NCI-H2227 (cell line): ENCODE results near the gene RGCC.
"Not testable (repeated sequence)": the region's sequence is repeated elsewhere in the genome, so short reads cannot be mapped to it uniquely, and the experiment has no call there.

ENCODE experiments used
- DNase-seq: peaks from one replicate; lab custom pipeline; 2025; ENCODE audit not compliant: unreplicated experiment; lab: John Stamatoyannopoulos, UW

The RGCC gene

GRCh38 chr13:41488124-41488523 lies 30.8 kb downstream of the RGCC start:
- DNase-seq = no peak

- DNase-seq = no peak
Measured at GRCh38 chr13:41490371-41491015, 33.1 kb downstream of the RGCC start.

GRCh38 chr13:41491436-41491835 lies 34.1 kb downstream of the RGCC start:
- DNase-seq = no peak

GRCh38 chr13:41492432-41493260 lies 35.3 kb downstream of the RGCC start:
- DNase-seq = no peak

- no peak for DNase-seq
Measured at GRCh38 chr13:41494202-41494601, 36.9 kb downstream of the RGCC start.

GRCh38 chr13:41495044-41495443 lies 37.7 kb downstream of the RGCC start:
- DNase-seq = no peak

- DNase-seq = no peak
Measured at GRCh38 chr13:41496420-41497234, 39.3 kb downstream of the RGCC start.

GRCh38 chr13:41497436-41497835 lies 40.1 kb downstream of the RGCC start:
- DNase-seq = no peak

GRCh38 chr13:41499452-41499851 lies 42.1 kb downstream of the RGCC start:
- DNase-seq = no peak

GRCh38 chr13:41500511-41500910 lies 43.2 kb downstream of the RGCC start:
- no peak for DNase-seq

- no peak for DNase-seq
Measured at GRCh38 chr13:41501281-41501680, 43.9 kb downstream of the RGCC start.

- no peak for DNase-seq
Measured at GRCh38 chr13:41502031-41502430, 44.7 kb downstream of the RGCC start.

GRCh38 chr13:41502673-41503072 lies 45.3 kb downstream of the RGCC start:
- DNase-seq = no peak

- no peak for DNase-seq
Measured at GRCh38 chr13:41503356-41503755, 46.0 kb downstream of the RGCC start.

GRCh38 chr13:41504657-41505056 lies 47.3 kb downstream of the RGCC start:
- not testable (repeated sequence) for DNase-seq

GRCh38 chr13:41505209-41505835 lies 48.0 kb downstream of the RGCC start:
- DNase-seq = no peak

GRCh38 chr13:41506312-41506711 lies 49.0 kb downstream of the RGCC start:
- DNase-seq = no peak

GRCh38 chr13:41509971-41510370 lies 52.6 kb downstream of the RGCC start:
- no peak for DNase-seq

GRCh38 chr13:41511827-41512226 lies 54.5 kb downstream of the RGCC start:
- no peak for DNase-seq

- no peak for DNase-seq
Measured at GRCh38 chr13:41512441-41512840, 55.1 kb downstream of the RGCC start.

GRCh38 chr13:41513600-41513999 lies 56.2 kb downstream of the RGCC start:
- no peak for DNase-seq
